IMR-90 (cell line): Measurements from ENCODE around the gene FRMD4B. TPM values are rescaled to one million over a fixed set of nuclear protein-coding genes. Genes with fewer than 3 reads are reported as not detected.

ENCODE experiments used
- ATAC-seq: fragments of 200-7000 bp; cut with Tn5 transposase; 2 replicates; pipeline ENCODE4 v1.9.1; 2020; ENCODE audit warnings: low read depth, mild to moderate bottlenecking, moderate library complexity
- BruUV-seq: library from RNA; stranded (reverse); fragments of 400-500 nt; replicated peaks from 2 replicates; lab custom pipeline; 2021; lab: Mats Ljungman, UMichigan
- CTCF ChIA-PET: fragments of 300-600 bp; formaldehyde crosslinking; extraction: SDS; loops from one replicate; lab custom pipeline; 2021; ENCODE audit warnings: antibody characterized with exemption; lab: Yijun Ruan, JAX
- POLR2A ChIA-PET: fragments of 300-600 bp; sonication (Branson Sonifier 250); formaldehyde crosslinking; loops from one replicate; lab custom pipeline; 2022; ENCODE audit warnings: antibody characterized with exemption; ENCODE audit not compliant: unreplicated experiment; lab: Charles Lee
- DNase-seq: peaks from one replicate; pipeline ENCODE4 v3.0.0; 2013
- H2AFZ ChIP-seq: replicated peaks from 2 replicates; pipeline ENCODE3; 2013; ENCODE audit warnings: low read length, mild to moderate bottlenecking; ENCODE audit not compliant: poor library complexity
- H2AK5ac ChIP-seq: 2 replicates; pipeline ENCODE4 v1.6.1; 2013; ENCODE audit warnings: low read depth, low read length, inconsistent platforms
- H2AK9ac ChIP-seq: replicated peaks from 2 replicates; pipeline ENCODE3; 2013; ENCODE audit warnings: mild to moderate bottlenecking, low read depth, low read length, moderate library complexity; ENCODE audit not compliant: poor library complexity
- H2BK120ac ChIP-seq: 2 replicates; pipeline ENCODE4 v1.6.1; 2013; ENCODE audit warnings: low read depth, low read length, inconsistent platforms
- H2BK15ac ChIP-seq: 3 replicates; pipeline ENCODE4 v1.6.1; 2013; ENCODE audit warnings: low read depth, low read length, inconsistent platforms
- H2BK20ac ChIP-seq: 2 replicates; pipeline ENCODE4 v1.6.1; 2013; ENCODE audit warnings: low read depth, mild to moderate bottlenecking, inconsistent platforms, low read length, moderate library complexity
- H2BK5ac ChIP-seq: 2 replicates; pipeline ENCODE4 v1.6.1; 2013; ENCODE audit warnings: mild to moderate bottlenecking, low read depth, low read length, inconsistent platforms; ENCODE audit not compliant: poor library complexity, severe bottlenecking
- H3K14ac ChIP-seq: replicated peaks from 2 replicates; pipeline ENCODE4 v1.6.1; 2013; ENCODE audit warnings: low read depth, low read length, inconsistent platforms
- H3K18ac ChIP-seq: 2 replicates; pipeline ENCODE4 v1.6.1; 2013; ENCODE audit warnings: low read depth, low read length, control low read depth
- H3K23ac ChIP-seq: 2 replicates; pipeline ENCODE4 v1.6.1; 2013; ENCODE audit warnings: low read depth, low read length, inconsistent platforms
- H3K27ac ChIP-seq: 2 replicates; pipeline ENCODE4 v1.5.1; 2013; ENCODE audit warnings: mild to moderate bottlenecking, control low read depth, low read length; ENCODE audit not compliant: insufficient read depth
- H3K27me3 ChIP-seq: 2 replicates; pipeline ENCODE4 v1.6.1; 2013; ENCODE audit warnings: low read length; ENCODE audit not compliant: control insufficient read depth, insufficient read depth
- H3K36me3 ChIP-seq: 2 replicates; pipeline ENCODE4 v1.6.1; 2013; ENCODE audit warnings: low read length, mixed read lengths; ENCODE audit not compliant: control insufficient read depth, insufficient read depth
- H3K4ac ChIP-seq: 2 replicates; pipeline ENCODE4 v1.6.1; 2013; ENCODE audit warnings: low read depth, low read length, inconsistent platforms
- H3K4me1 ChIP-seq: 2 replicates; pipeline ENCODE4 v1.6.1; 2013; ENCODE audit warnings: low read length, mixed read lengths; ENCODE audit not compliant: control insufficient read depth, insufficient read depth
- H3K4me2 ChIP-seq: 2 replicates; pipeline ENCODE4 v1.6.1; 2013; ENCODE audit warnings: low read depth, mild to moderate bottlenecking, control low read depth, low read length, moderate library complexity
- H3K4me3 ChIP-seq: 2 replicates; pipeline ENCODE4 v1.5.1; 2013; ENCODE audit warnings: low read depth, mild to moderate bottlenecking, control low read depth, low read length, moderate library complexity; ENCODE audit not compliant: insufficient read depth
- H3K56ac ChIP-seq: 2 replicates; pipeline ENCODE4 v1.6.1; 2013; ENCODE audit warnings: low read length, inconsistent platforms; ENCODE audit not compliant: insufficient read depth; ENCODE audit errors: extremely low read depth
- H3K79me1 ChIP-seq, 2 experiments: 2 replicates each; pipeline ENCODE4 v1.6.1; 2013; ENCODE audit warnings: low read length in 2 of 2, inconsistent platforms in 1 of 2, low read depth in 1 of 2
- H3K9ac ChIP-seq: 2 replicates; pipeline ENCODE4 v1.6.1; 2013; ENCODE audit warnings: low read depth, low read length, control low read depth
- H3K9me1 ChIP-seq: 2 replicates; pipeline ENCODE4 v1.6.1; 2013; ENCODE audit warnings: low read length, inconsistent platforms; ENCODE audit not compliant: insufficient read depth
- H3K9me3 ChIP-seq: 2 replicates; pipeline ENCODE4 v1.6.1; 2013; ENCODE audit warnings: low read length; ENCODE audit not compliant: control insufficient read depth, insufficient read depth
- H4K20me1 ChIP-seq: 2 replicates; pipeline ENCODE4 v1.6.1; 2013; ENCODE audit warnings: low read length, inconsistent platforms; ENCODE audit not compliant: insufficient read depth
- H4K5ac ChIP-seq: 2 replicates; pipeline ENCODE4 v1.6.1; 2013; ENCODE audit warnings: mild to moderate bottlenecking, low read depth, low read length, control low read depth
- H4K8ac ChIP-seq, 2 experiments: 2 replicates each; pipeline ENCODE4 v1.6.1; 2013; ENCODE audit warnings: low read depth in 2 of 2, low read length in 2 of 2, control low read depth in 1 of 2, inconsistent platforms in 1 of 2
- H4K91ac ChIP-seq: 2 replicates; pipeline ENCODE4 v1.6.1; 2013; ENCODE audit warnings: low read depth, low read length, inconsistent platforms; ENCODE audit not compliant: insufficient read depth
- CEBPB ChIP-seq: IDR thresholded peaks from 2 replicates; pipeline ENCODE4 v1.6.1; 2012; ENCODE audit warnings: low read depth, low read length, improper control_type of control experiment
- FOS ChIP-seq: fragments of 150-350 bp; IDR thresholded peaks from 2 replicates; pipeline ENCODE4 v1.6.1; 2016; ENCODE audit warnings: low read depth, low read length
- RFX5 ChIP-seq: IDR thresholded peaks from 2 replicates; pipeline ENCODE4 v1.8.0; 2012; ENCODE audit warnings: low read depth, mild to moderate bottlenecking, low read length, moderate library complexity
- SMC3 ChIP-seq: fragments of 150-350 bp; IDR thresholded peaks from 2 replicates; pipeline ENCODE4 v1.6.1; 2016; ENCODE audit warnings: low read depth, mild to moderate bottlenecking, antibody characterized with exemption, low read length, moderate library complexity
- USF2 ChIP-seq: fragments of 150-350 bp; IDR thresholded peaks from 2 replicates; pipeline ENCODE4 v1.6.1; 2017; ENCODE audit warnings: mild to moderate bottlenecking, antibody characterized with exemption, low read length, low read depth
- dilution Hi-C: fragments of 300-500 bp; cut with HindIII; formaldehyde crosslinking; loops from one replicate; pipeline ENCODE4 v1.14.3; 2018; ENCODE audit warnings: low sequenced_read_pairs; ENCODE audit not compliant: unreplicated experiment
- in situ Hi-C: fragments of 300-500 bp; cut with MboI; formaldehyde crosslinking; loops from 3 replicates; pipeline ENCODE4 v1.14.3; 2019; ENCODE audit warnings: low sequenced_read_pairs, inconsistent platforms, mixed read lengths
- intact Hi-C: fragments of 100-400 bp; cut with micrococcal nuclease; formaldehyde crosslinking; loops from 2 replicates; pipeline ENCODE4 v1.10.0; 2022
- polyA plus RNA-seq, 3 experiments: library from polyadenylated mRNA; depleted of rRNA; stranded (reverse); fragments of >200 nt; gene quantifications; 2 replicates each; pipeline ENCODE4 v1.2.3, GENCODE V29; 2012; ENCODE audit warnings: low replicate concordance in 1 of 3
- total RNA-seq: library from RNA; depleted of rRNA; stranded (reverse); fragments of >200 nt; gene quantifications from 2 replicates; pipeline ENCODE4 v1.2.3, GENCODE V29; 2012

FRMD4B gene
- total and polyA plus RNA-seq, 2 of the 4 experiments (the other 2 are of a cell fraction) = 0.14 to 0.36 TPM

GRCh38 chr3:69130689-69131088 is 255.2 kb downstream of the FRMD4B start:
- no peak overlapping the region for H3K23ac ChIP-seq
- no peaks in the 10 kb centered on the region for H4K20me1 ChIP-seq
- H3K18ac ChIP-seq = no peak overlapping the region
- H4K91ac ChIP-seq = no peak overlapping the region
- H3K56ac ChIP-seq = no peak overlapping the region
- H3K27ac ChIP-seq = no peak overlapping the region
- dilution Hi-C loops = no loop called here
- H3K36me3 ChIP-seq = no peaks in the 10 kb centered on the region
- no peak overlapping the region for H2AK5ac ChIP-seq
- no peak overlapping the region for H3K14ac ChIP-seq
- no peak overlapping the region for H2BK20ac ChIP-seq
- peaks cover 8% of the 10 kb centered on the region for H3K27me3 ChIP-seq
- ChIA-PET CTCF (no interaction called here), POLR2A (no interaction called here)
- no peak overlapping the region for H2BK15ac ChIP-seq
- DNase-seq = no peak
- H3K4me3 ChIP-seq = no peak overlapping the region
- no peak overlapping the region for H4K5ac ChIP-seq
- H2BK5ac ChIP-seq = no peak overlapping the region
- H3K79me1 ChIP-seq = no peaks in the 10 kb centered on the region
- H2BK120ac ChIP-seq = no peak overlapping the region
- no peak overlapping the region for H2AFZ ChIP-seq
- no peaks in the 10 kb centered on the region for H3K9me3 ChIP-seq
- no peak overlapping the region for H3K4me2 ChIP-seq
- H4K8ac ChIP-seq = no peak overlapping the region
- no peak overlapping the region for H3K9ac ChIP-seq
- no peak overlapping the region for H3K4ac ChIP-seq
- in situ Hi-C loops = no loop called here
- intact Hi-C loops = no loop called here
- ATAC-seq = no peak
- H3K9me1 ChIP-seq = no peaks in the 10 kb centered on the region
- BruUV-seq = no TSS peak
- no peaks in the 10 kb centered on the region; the same call in 1 of the 2 replicates for H3K4me1 ChIP-seq
- H2AK9ac ChIP-seq = no peak overlapping the region
- TF ChIP-seq RFX5 (no peak), SMC3 (no peak), FOS (no peak), USF2 (no peak), CEBPB (no peak)
